Neuronal stem cell (in vitro differentiated cells): ENCODE results near the gene ARHGAP18.

Experiments
- DNase-seq: peaks from one replicate; pipeline ENCODE4 v3.0.0-alpha.2; 2013; ENCODE audit warnings: low spot score
- H2AFZ ChIP-seq: one replicate; pipeline ENCODE4 v1.6.1; 2013; ENCODE audit warnings: mild to moderate bottlenecking, low read length, inconsistent platforms
- H2AK5ac ChIP-seq: 2 replicates; pipeline ENCODE4 v1.6.1; 2013; ENCODE audit warnings: low read depth, mild to moderate bottlenecking, inconsistent platforms, low read length, moderate library complexity, mixed read lengths
- H2BK120ac ChIP-seq: 2 replicates; pipeline ENCODE4 v1.6.1; 2013; ENCODE audit warnings: low read depth, mild to moderate bottlenecking, inconsistent platforms, low read length, moderate library complexity, mixed read lengths
- H2BK12ac ChIP-seq: one replicate; pipeline ENCODE4 v1.6.1; 2013; ENCODE audit warnings: low read length, inconsistent platforms
- H2BK15ac ChIP-seq: 2 replicates; pipeline ENCODE4 v1.6.1; 2013; ENCODE audit warnings: mild to moderate bottlenecking, low read length, inconsistent platforms, mixed read lengths
- H2BK5ac ChIP-seq: one replicate; pipeline ENCODE4 v1.6.1; 2013; ENCODE audit warnings: inconsistent platforms, mild to moderate bottlenecking, low read length, moderate library complexity
- H3K14ac ChIP-seq: one replicate; pipeline ENCODE4 v1.6.1; 2013; ENCODE audit warnings: low read length, inconsistent platforms
- H3K18ac ChIP-seq: 2 replicates; pipeline ENCODE4 v1.6.1; 2013; ENCODE audit warnings: low read length, inconsistent platforms
- H3K23ac ChIP-seq: 2 replicates; pipeline ENCODE4 v1.6.1; 2013; ENCODE audit warnings: low read depth, mild to moderate bottlenecking, mixed read lengths, low read length, inconsistent platforms; ENCODE audit not compliant: poor library complexity
- H3K27ac ChIP-seq: replicated peaks from 3 replicates; pipeline ENCODE4 v1.5.1; 2013; ENCODE audit warnings: low read length, inconsistent platforms
- H3K27me3 ChIP-seq, 3 experiments: 2 replicates each; pipeline ENCODE4 v1.6.1; 2013; ENCODE audit warnings: low read length in 3 of 3, mild to moderate bottlenecking in 2 of 3, inconsistent platforms in 1 of 3, low read depth in 1 of 3, mixed read lengths in 1 of 3, moderate library complexity in 1 of 3; ENCODE audit not compliant: control insufficient read depth in 3 of 3, insufficient read depth in 3 of 3
- H3K36me3 ChIP-seq, 2 donors: replicated peaks in 1 of 2; 2 replicates each; pipeline ENCODE4 v1.6.1; 2013; ENCODE audit warnings: low read length in 2 of 2; ENCODE audit not compliant: control insufficient read depth in 2 of 2, insufficient read depth in 2 of 2
- H3K4ac ChIP-seq: 2 replicates; pipeline ENCODE4 v1.6.1; 2013; ENCODE audit warnings: inconsistent platforms, mild to moderate bottlenecking, low read length, moderate library complexity
- H3K4me1 ChIP-seq, 2 donors: 1 replicate in 1 of 2; 2 replicates in 1 of 2; pipeline ENCODE4 v1.6.1; 2013; ENCODE audit warnings: low read length in 2 of 2, low read depth in 1 of 2; ENCODE audit not compliant: control insufficient read depth in 2 of 2, insufficient read depth in 1 of 2
- H3K4me2 ChIP-seq: one replicate; pipeline ENCODE4 v1.6.1; 2013; ENCODE audit warnings: mild to moderate bottlenecking, low read length, inconsistent platforms; ENCODE audit not compliant: insufficient read depth, poor library complexity, severe bottlenecking
- H3K4me3 ChIP-seq, 2 donors: 2 replicates each; pipeline ENCODE4 v1.5.1; 2013; ENCODE audit warnings: low read length in 2 of 2, mild to moderate bottlenecking in 2 of 2, inconsistent platforms in 1 of 2, moderate library complexity in 1 of 2
- H3K79me1 ChIP-seq: one replicate; pipeline ENCODE4 v1.6.1; 2013; ENCODE audit warnings: low read depth, mild to moderate bottlenecking, inconsistent platforms, low read length, moderate library complexity
- H3K9ac ChIP-seq: one replicate; pipeline ENCODE4 v1.6.1; 2013; ENCODE audit warnings: mild to moderate bottlenecking, low read depth, low read length, inconsistent platforms; ENCODE audit not compliant: poor library complexity
- H3K9me3 ChIP-seq, 2 donors: replicated peaks in 1 of 2; 2 replicates each; pipeline versions ENCODE3 to v1.6.1; 2013; ENCODE audit warnings: low read length in 2 of 2, mild to moderate bottlenecking in 2 of 2, inconsistent platforms in 1 of 2, low read depth in 1 of 2, mixed read lengths in 1 of 2, moderate library complexity in 1 of 2; ENCODE audit not compliant: control insufficient read depth in 2 of 2, insufficient read depth in 1 of 2
- H4K8ac ChIP-seq: one replicate; pipeline ENCODE4 v1.6.1; 2013; ENCODE audit warnings: low read depth, mild to moderate bottlenecking, inconsistent platforms, low read length, moderate library complexity
- H4K91ac ChIP-seq: one replicate; pipeline ENCODE4 v1.6.1; 2013; ENCODE audit warnings: low read length, low read depth, mild to moderate bottlenecking, inconsistent platforms; ENCODE audit not compliant: poor library complexity
- WGBS, 2 donors: extraction: QIAGEN DNeasy Blood & Tissue Kit; methylation state at CpG; one replicate each; pipeline ENCODE4 v1.1.7; 2013; ENCODE audit warnings: missing lambda C conversion rate in 2 of 2, mixed read lengths in 1 of 2; ENCODE audit not compliant: insufficient read length in 2 of 2, insufficient replicate concordance in 1 of 2; ENCODE audit errors: extremely low coverage in 2 of 2; 5-methylcytosine and 5-hydroxymethylcytosine counted together

Gene ARHGAP18

GRCh38 chr6:129697788-129698187, 12.2 kb downstream of the ARHGAP18 start:
- Histone ChIP-seq H3K36me3 (no peaks in the 10 kb centered on the region), H3K9me3 (no peaks in the 10 kb centered on the region)

DNA sequence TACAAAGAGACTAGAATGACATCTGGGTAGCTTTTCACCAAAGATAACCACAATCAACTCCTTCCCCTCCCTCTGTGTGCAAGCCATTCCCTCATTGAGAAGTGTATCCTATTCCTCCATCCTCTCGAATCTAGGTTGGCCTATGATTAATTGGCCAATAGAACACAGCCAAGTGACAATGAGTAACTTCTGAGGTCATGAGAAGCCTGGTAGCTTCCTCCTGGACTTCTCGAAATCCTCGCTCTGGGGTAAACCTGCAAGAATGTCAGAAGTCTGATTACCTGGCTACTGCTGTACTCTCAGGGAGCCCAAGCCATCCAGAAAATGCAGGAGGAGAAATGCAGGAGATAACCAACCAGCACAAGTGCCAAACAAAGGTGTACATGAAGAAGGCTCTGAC, 13.1 kb downstream of the ARHGAP18 start:
- H2AFZ ChIP-seq, result no peak overlapping the region
- no peak overlapping the region for H2BK15ac ChIP-seq
- H3K4me2 ChIP-seq, result no peak overlapping the region
- no peak overlapping the region for H3K18ac ChIP-seq
- H2BK12ac ChIP-seq, result no peak overlapping the region
- no peak overlapping the region for H4K8ac ChIP-seq
- H3K4me1 ChIP-seq, result no peaks in the 10 kb centered on the region
- WGBS, 2 donors, result no CpG with 5 or more reads among the region's 3 CpGs
- no peak overlapping the region for H3K9ac ChIP-seq
- H2BK5ac ChIP-seq, result no peak overlapping the region
- H2BK120ac ChIP-seq, result no peak overlapping the region
- no peak overlapping the region for H3K27ac ChIP-seq
- H3K4me3 ChIP-seq, result no peak overlapping the region
- no peak overlapping the region for H3K14ac ChIP-seq
- no peak overlapping the region for H3K23ac ChIP-seq
- no peaks in the 10 kb centered on the region for H3K9me3 ChIP-seq
- no peak overlapping the region for H4K91ac ChIP-seq
- H3K79me1 ChIP-seq, result no peaks in the 10 kb centered on the region
- no peak for DNase-seq
- no peaks in the 10 kb centered on the region for H3K36me3 ChIP-seq
- H3K4ac ChIP-seq, result no peak overlapping the region
- H2AK5ac ChIP-seq, result no peak overlapping the region
- no peaks in the 10 kb centered on the region for H3K27me3 ChIP-seq

More at GRCh38 chr6:129697788-129698187, 12.2 kb downstream of the ARHGAP18 start:
- Histone ChIP-seq H3K4me3 (no peak overlapping the region), H2BK15ac (no peak overlapping the region), H2AFZ (no peak overlapping the region), H2BK120ac (no peak overlapping the region), H4K91ac (no peak overlapping the region), H3K4me2 (no peak overlapping the region), H3K79me1 (no peaks in the 10 kb centered on the region), H2BK5ac (no peak overlapping the region), H3K9ac (no peak overlapping the region), H3K27me3 (no peaks in the 10 kb centered on the region), H4K8ac (no peak overlapping the region), H3K27ac (no peak overlapping the region), H3K4me1 (no peaks in the 10 kb centered on the region), H3K18ac (no peak overlapping the region), H3K23ac (no peak overlapping the region), H3K14ac (no peak overlapping the region), H3K4ac (no peak overlapping the region), H2BK12ac (no peak overlapping the region), H2AK5ac (no peak overlapping the region)
- no CpG with 5 or more reads among the region's 2 CpGs for WGBS, 2 donors
- DNase-seq, result no peak

- Histone ChIP-seq H2BK120ac (no peak overlapping the region), H3K27me3 (no peaks in the 10 kb centered on the region), H3K23ac (no peak overlapping the region), H2AFZ (no peak overlapping the region), H3K4me2 (no peak overlapping the region), H2AK5ac (no peak overlapping the region), H2BK5ac (no peak overlapping the region), H3K4me3 (no peak overlapping the region), H3K18ac (no peak overlapping the region), H3K14ac (no peak overlapping the region), H3K79me1 (no peaks in the 10 kb centered on the region), H3K9ac (no peak overlapping the region), H3K27ac (no peak overlapping the region), H3K4me1 (peaks cover 0 to 3% of the 10 kb centered on the region in 2 donors), H4K8ac (no peak overlapping the region), H3K36me3 (no peaks in the 10 kb centered on the region), H2BK12ac (no peak overlapping the region), H2BK15ac (no peak overlapping the region), H3K4ac (no peak overlapping the region), H4K91ac (no peak overlapping the region), H3K9me3 (no peaks in the 10 kb centered on the region)
- WGBS, 2 donors, result no CpG with 5 or more reads among the region's 1 CpG
- no peak for DNase-seq
Observed at GRCh38 chr6:129696028-129696418, 14.0 kb downstream of the ARHGAP18 start.

DNA sequence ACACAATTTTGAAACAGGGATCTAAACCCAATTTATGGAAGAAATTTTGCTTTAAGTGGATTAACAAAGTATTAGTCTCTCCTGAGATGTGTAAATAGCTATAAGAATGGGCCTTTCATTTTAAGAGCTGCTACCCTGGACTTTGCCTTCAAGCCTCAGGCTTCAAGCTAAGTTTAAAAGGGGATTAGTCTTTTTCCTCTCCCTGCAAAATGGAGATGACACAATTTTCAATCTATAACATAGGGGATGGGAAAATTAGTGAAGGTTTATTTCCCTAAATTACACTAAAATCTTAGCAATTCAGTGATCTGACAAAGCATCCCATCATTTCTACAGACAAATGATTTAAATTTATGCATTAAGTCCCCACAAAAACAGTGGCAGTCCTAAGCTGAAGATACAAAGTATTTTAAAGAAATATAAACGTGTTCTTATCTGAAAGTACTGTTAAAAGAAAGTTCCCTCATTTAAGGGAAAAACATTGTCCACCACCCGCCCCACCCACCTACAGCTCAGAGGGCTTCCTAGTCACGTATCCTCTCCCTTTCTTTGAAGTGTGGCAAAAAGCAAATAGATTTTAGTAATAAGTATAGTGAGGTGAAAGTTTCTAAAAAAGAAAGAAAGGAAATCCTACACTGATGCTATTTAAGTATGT, 14.5 kb downstream of the ARHGAP18 start:
- WGBS, 2 donors, result no CpG with 5 or more reads among the region's 3 CpGs
- H3K79me1 ChIP-seq, result no peaks in the 10 kb centered on the region

More for the DNA sequence above, 14.5 kb downstream of the ARHGAP18 start:
- DNase-seq, result no peak
- Histone ChIP-seq H3K36me3 (no peaks in the 10 kb centered on the region), H2BK120ac (no peak overlapping the region), H3K9me3 (no peaks in the 10 kb centered on the region), H2AK5ac (no peak overlapping the region), H3K4ac (no peak overlapping the region), H3K9ac (no peak overlapping the region), H3K4me2 (no peak overlapping the region), H3K23ac (no peak overlapping the region), H3K14ac (no peak overlapping the region), H3K27me3 (no peaks in the 10 kb centered on the region), H2AFZ (peak overlapping the region; percentile 40), H4K8ac (no peak overlapping the region), H2BK12ac (no peak overlapping the region), H2BK5ac (no peak overlapping the region), H3K4me1 (peaks cover 0 to 3% of the 10 kb centered on the region in 2 donors), H3K18ac (no peak overlapping the region), H4K91ac (no peak overlapping the region), H3K4me3 (no peak overlapping the region), H3K27ac (no peak overlapping the region), H2BK15ac (no peak overlapping the region)
